Activated CD4-positive, alpha-beta T cell treated with anti-CD3 and anti-CD28 coated beads, Interleukin-10, Interleukin-2, amounts not matched to agents 100 ng/mL and 50 ng/mL, durations not matched to agents 16 hours and 8 hours (primary cell): Measurements from ENCODE around the gene COBL.

Source experiments
- DNase-seq: peaks from one replicate; pipeline ENCODE4 v3.0.0-alpha.2; 2020

Gene COBL

DNA sequence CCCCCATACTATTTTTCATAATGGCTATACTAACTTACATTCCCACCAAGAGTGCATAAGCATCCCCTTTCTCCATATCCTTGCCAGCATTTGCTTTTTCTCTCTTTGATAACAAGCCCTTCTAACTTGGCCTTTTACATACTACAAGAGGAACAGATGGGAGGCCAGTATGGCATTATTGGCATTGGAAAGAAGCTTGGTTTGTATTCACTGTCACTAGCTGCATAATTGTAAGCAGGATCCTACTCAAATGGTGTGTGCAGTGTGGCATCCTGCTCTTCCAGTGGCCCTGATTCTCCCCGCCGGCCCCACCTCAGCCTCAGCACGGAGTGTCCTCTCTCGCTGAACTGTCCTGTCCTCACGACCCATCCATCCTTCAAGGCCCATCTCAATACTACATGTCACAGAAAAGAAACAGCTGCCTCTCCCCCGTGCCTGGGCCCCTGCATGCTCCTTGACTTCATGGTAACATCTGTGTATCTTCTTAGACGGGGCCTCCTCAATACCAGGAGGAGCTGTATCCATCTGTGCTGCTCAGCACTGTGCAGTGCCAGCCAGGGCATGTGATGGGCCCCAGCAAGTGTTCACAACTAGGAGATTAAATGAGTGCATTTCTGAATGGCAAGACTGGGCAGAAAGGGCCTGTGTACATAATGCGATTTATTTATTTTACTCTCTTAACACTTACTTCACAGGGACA is 205.2 kb downstream of the COBL start:
- DNase-seq = no peak

DNA sequence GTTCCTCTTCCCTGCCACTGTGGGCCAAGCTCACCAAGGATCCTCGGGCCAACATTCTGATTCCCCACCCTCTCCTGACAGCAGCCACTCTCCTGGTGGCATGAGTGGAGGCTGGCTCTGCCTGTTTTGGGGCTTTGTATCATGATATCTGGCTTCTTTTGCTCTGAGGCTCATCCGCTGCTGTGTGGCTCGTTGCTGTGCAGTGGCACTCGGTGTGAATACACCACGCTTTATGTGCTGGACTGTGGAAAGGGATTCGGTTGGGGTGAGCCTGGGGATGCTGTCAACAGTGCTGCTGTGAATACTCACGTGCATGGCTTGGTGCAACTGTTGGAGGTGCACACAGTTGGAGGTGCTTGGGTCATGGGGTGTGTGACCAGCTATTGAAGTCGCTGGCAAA is 208.5 kb downstream of the COBL start:
- DNase-seq = no peak

DNA sequence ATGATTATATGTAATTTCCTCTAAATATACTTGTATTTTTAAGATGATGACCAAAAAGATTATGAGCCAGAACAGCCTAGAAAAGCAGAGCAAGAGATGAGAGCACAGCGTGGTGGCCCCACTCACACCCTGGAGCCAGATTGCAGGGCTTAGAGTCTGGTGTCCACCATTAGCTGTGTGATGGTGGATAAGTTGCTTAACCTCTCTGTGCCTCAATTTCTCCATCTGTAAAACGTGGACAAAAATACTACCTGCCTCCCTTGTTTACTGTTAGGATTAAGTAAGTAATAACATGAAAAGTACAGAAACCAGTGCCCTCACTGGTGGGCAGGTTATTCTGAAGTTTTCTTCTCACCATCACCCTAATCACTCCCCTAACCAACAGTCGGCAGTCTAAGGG is 212.3 kb downstream of the COBL start:
- no peak for DNase-seq

DNA sequence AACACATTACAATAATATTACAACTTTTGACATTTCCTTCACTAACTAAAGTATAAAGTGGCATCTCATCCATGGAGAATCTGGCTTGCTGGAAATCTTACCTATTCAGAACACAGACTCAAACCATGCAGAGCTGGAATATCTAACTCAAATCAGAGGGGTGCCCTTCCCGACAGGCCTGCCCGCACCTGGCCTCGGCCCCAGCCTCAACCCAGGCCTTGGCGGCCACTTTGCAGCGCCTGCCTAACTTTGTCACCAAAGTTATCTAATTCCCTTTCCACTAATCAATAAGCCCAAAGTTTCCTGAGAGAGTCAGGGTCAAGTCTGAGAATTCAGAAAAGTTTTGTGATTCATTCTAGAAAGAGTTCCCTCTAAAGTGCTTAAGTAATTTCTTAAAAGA is 212.9 kb downstream of the COBL start:
- no peak for DNase-seq

DNA sequence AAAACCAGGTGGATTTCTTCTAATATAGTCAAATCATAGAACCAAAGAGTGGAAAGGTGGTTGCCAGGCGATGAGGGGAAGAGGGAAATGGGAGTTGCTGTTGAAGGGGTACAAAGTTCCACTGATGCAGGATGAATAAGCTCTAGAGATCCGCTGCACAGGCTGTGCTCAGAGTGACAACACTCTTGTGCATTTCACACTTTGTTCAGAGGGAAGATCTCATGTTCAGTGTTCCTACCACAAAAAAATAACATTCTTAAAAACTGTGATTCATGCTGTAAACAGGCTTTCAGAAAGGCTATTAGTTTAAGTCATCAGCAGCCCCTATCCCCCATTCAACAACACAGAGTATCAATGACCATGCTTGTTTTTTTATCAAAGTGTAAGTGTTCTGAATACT is 213.8 kb downstream of the COBL start:
- no peak for DNase-seq

DNA sequence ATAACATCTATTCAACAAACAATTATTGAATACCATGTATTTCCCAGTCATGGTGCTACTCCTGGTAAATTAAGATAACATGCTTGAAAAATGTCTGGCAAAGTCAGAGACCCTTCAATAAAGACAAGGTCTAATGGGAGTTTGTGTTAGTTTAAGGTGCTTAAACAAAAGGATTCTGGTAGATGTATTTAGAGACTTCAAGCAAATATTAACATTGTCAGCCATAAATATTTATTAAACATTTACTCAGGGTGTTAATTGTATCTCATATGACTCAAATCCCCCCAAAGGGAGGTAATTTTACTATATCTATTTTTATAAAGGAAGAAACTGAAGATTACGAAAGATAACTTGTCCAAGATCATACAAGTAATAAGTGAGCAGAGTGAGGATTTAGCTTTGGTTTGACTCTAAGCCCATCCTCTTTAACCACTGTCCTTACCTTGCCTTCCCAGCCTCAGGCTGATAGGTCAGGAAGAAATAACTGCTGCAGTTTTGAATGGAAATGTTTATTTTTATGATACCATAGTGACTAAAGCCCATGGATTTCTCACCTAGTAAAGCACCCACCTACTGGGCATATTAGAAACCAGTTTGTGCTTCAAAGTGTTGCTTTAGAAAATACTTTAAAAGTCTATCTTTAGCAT is 215.4 kb downstream of the COBL start:
- DNase-seq = no peak

DNA sequence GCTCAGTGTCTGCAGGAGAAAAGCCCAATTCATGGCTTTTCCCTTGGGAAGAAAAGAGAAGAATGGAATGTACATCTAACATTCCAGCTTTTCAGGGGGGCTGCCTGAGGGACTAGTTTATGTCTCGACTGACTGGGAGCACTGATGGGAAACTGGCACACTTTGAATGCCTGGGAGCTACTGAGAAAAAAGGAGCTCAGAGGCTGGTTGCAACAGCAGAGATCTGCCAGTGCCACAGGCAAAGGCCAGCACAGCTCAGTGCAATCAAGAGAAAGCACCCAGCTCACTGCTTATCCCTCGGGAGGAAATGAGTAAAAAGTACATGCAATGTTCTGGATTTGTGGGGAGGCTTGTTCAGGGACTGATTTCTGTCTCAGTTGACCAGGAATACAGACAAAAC is 226.2 kb downstream of the COBL start:
- no peak for DNase-seq

DNA sequence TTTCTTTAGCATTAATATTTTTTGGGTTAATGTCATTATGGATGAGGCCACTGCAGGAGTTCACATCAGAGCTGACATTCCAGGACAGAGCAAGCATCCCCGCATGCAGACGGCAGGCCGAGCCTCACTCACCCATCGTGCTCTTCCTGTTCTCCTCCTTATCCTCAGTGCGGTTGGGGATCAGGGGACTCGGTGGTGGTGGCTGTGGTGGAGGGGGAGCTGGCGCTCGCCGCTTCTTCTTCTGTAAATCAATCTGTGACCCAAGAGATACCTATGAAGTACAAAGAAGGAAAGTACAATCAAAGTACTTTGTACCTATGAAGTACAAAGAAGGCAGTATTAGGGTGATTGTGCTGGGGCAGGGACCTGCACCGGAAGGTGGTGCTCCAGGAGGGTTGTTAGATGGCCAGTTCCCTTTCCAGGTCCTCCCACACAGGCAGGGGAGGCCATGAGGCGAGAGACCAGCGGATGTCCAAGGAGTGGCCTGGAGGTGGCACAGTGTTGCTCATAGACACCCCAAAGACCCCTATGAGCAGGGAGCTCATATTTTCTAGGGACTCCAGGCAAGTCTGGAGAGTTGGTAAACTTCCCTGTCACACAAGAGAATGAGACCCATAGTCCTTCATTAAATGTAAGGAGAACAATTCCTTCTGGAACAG is 231.4 kb downstream of the COBL start:
- DNase-seq = no peak

DNA sequence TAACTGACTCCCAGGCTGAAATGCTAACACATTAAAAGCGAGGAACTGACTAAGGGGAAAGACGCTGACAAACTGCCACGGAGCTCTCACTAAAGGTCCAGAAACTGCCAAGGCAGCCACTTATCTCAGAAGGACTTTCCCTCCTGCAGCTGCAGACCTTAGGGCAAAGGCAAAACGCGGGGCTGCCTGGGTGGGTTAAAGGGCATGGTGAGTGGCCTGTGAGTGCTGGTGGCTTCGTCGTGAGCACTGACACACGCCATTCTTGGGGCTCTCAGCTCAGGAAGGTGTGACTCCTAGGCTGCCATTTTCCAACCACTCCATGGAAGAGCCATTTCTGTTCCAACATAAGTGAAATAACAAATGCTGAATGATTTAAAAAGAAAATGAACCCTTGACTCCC is 232.5 kb downstream of the COBL start:
- no peak for DNase-seq

DNA sequence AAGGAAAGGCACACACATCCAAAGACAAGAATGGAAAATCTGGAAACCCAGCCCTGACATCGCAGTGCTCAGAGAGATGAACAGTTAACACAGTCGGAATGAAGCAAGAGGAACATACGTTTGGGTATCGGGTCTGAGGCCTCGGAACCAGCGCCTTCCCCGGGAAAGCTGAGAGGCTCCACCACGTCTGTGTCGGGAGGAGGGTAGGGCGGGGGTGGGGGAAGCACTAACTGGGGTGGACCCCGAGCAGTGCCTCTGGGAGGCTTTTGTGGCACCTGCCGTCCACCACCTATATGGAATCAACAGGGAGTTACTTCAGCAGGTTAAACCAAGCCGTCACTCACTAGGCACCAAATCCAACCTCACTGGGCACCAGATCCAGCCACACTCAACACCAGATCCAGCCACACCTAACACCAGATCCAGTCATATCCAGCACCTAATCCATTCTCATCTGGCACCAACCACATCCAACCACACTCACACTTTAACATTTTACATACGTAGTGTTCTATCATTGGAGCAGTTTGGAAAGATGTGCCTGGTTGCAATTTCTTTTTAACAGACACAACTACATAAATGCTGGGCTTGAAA is 233.6 kb downstream of the COBL start:
- DNase-seq = no peak

DNA sequence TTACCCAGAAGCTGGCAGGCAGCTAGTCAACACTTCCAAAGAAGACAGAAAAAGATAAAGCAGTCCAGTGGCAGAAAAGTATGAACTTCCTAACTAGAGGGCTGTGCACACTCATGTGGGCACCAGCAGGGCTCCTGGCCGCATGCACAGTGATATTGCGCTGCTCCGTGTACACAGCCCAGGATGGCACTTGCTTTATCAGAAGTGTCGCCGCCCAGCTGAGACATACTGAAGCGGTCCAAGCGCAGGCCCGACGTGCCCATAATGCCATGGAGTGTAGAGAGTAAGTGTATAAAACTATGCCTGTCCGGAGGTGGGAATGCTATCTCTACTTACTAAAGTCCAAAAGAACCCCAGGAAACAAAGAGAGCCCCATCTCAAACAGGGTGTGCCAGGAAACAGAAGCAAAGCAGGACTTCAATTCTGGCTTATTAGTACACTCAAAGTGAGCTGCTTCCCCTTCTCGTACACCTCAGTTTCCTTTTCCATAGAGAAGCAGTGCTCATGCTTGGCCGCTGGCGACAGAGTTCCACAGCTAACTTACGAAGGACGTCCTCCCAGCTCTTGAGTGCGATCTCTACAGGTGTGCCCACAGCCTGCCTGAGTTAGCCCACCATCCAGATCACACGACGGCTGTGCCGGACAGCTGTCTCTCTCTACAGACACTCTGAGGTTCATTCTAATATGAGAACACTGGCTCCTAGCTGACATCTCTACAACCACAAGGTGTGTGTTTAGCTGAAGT is 234.3 kb downstream of the COBL start:
- no peak for DNase-seq

DNA sequence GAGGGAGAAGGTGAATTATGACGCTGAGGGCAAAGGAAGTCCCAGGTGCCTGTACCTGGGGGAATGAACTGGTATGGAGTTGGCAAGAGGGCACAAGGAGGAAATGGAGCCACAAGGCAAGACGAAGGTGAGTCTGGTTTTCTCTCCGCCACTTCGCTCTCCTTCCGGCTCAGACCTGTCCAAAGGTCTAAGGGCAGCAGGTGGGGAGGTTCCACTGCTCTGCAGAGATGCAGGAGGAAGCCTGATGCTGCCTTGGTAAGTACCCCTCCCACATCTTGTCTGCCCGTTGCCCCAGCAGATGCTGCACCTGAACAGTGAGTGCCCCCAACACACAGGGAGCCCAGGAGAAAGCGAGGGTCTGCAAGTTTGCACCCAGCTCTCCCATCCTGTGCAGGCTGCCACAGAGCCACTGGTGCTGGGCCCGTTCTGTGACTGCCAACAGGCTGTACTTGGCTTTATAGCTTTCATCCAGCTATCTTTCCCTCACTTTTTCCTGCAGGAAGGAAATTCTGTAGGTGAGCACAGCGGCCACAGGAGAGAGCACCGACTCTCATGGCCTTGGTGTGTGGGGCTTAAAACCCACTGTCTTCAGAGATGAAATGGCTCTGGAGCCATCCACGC is 235.2 kb downstream of the COBL start:
- no peak for DNase-seq

DNA sequence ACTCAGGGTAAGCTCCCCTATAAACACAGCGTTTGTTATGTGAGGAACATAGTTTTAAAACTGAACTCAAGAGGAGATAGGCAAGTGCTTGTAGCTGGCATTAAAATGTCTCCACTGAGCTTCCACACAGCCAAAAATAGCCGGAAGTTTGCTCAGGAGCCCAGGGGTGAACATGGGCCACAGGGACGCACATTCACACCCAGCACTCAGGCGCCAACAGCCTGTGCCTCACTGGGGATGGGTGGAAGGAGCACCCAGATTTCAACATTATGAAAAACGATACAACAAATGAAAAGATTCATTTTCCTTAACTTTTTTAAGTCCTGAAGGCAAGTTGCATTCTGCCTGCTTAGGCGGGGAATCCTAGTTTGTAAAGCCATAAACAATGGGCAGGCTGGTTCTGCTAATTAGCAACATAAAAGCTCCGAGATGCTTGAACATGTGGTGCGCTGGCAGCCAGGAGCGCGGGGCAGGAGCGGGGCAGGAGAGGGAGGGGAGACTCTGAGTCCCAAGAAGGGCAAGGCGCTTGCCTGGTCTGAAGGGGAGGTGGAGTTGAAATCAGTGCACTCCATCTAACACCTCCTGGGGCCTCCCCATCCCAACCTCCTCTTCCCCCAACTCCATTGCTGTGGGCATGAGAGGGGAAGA is 235.9 kb downstream of the COBL start:
- DNase-seq = no peak

DNA sequence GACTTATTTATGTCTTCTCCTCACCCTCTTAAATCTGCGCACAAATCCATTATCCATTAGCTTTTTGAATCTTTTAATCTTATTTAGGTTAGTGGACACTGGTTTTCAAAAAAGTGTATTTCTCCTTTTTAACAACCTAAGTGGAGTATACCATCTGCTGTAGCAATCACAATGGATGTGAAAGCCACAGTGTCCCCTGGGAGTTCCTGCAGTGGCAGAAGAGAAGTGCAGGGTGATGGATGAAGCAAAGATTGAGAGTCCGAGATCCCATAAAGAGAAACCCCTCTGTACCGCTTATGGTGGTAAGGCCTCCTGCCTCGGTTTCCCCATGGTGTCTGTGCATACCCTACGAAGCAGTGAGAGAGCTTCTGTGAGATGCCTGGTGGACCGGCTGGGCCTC is 236.4 kb downstream of the COBL start:
- DNase-seq = no peak

DNA sequence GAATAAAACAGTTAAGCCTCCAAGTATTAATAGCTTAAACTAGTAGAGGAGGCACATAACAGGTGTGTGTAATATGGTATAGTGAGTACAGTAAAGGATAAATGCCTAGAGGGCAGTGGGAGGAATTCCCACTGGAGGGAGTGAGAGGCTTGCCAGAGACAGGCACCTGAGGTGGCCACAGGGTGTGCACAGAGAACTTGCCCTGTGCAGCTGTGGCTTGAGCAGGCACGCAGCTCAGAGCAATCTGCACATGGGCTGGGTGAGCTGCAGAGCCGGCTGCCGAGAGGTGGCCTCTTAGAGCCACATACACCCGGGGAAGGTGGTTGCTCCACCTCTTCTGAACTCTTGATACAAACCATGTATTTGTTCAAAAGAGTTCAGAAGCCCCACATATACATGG is 237.1 kb downstream of the COBL start:
- DNase-seq = no peak

DNA sequence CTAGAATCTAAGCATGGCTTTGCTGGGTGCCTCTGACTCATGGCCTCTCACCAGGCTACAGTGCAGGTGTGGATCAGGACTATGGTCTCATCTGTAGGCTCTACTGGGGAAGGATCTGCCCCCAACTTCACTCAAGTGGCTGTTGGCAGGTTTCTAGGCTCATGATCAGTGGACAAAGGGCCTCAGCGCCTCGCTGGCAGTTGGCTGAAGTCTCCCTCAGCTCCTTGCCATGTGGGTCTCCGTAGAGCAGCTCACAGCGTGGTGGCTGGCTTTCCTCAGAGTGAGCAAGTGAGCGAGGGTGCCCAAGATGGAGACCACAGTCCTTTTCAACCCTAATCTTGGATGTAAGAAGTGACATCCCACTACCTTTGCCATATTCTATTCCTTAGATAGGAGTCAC is 238.0 kb downstream of the COBL start:
- no peak for DNase-seq

DNA sequence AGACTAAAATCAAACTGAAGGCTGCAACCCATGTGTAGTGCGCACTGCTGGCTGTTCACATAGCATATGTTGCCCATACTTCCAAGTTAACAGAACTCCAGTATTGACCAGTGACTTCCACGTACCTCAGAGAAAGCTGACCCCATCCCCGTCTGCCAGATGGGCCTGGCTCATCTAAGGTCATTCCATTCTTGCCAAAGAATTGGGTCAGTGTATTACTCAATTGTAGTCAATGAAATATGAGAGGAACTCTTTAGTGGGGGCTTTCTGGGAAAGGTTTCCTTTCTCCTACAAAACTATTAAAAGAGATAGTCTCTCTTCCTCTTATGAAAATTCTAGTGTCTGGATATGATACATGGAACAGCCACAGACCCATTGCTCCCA is 238.6 kb downstream of the COBL start:
- DNase-seq = no peak

DNA sequence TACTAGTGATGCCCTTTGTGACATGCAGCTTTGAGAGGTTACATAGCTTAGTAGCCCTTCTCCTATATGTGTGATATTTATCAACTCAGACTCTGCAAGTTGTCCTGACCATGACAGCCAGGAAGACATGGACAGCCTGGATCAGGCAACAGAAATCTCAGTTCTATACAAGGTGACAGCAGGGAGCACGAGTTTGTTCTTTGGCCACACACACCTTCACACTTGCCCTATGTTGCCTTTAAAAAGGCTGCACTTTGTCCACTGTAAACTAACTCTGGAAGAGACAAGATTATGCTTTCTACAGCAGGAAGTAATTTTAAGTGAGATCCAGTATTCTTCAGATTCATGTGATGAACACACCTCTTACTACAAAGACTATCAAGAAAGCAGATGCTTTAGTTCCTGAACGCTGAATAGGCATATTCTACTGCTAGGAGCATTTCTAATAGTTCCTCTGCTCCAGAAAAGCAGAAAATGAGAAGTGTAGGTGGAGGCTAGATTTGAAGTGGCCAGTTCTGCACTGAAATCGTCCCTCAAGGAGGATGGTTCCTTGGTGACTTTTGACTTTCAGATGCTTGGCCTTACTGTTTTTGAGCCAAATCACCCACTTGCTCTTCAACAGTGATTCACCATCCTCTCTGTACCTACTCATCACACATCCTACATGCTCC is 239.2 kb downstream of the COBL start:
- DNase-seq = no peak

DNA sequence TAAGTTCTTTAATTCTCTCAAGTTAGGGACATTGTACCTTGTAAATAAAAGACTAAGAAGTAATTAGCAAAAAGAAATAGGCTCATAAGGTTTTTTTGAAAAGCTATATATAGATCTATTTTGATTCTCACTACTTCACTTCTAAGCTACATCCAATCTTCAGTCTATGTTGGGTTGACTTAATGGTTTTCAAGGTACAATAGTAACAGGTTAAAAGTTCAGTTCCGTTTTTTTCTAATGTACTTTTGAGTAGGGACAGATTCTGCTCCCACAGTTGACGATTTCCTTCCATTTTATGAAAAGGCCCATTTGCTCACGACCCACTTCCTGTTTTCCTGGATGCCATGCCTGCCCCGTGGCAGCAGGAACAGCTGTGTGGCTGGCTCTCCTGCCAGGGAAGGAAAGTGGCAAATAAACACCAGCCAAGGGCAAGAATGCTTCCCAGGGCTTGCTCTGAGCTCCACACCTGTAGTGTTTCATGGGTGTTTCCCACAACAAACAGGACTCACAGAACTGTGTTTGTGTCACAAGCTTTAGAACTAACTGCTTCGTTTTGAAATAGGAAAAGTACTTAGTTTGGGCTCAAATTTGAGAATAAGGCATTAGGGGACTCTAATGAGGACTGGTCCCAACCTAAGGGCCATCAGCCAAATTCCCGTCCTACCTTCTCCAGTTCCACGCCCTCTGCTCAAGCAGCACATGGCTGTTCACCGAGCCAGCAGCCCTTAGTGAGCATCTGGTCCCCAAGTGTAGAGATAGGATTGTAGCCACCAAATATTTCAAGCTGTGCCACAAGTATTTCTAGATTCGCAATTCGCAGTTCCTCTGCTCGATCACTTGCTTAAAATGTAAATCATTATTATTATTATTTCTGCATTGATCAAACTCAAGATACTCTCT is 240.7 kb downstream of the COBL start:
- no peak for DNase-seq

DNA sequence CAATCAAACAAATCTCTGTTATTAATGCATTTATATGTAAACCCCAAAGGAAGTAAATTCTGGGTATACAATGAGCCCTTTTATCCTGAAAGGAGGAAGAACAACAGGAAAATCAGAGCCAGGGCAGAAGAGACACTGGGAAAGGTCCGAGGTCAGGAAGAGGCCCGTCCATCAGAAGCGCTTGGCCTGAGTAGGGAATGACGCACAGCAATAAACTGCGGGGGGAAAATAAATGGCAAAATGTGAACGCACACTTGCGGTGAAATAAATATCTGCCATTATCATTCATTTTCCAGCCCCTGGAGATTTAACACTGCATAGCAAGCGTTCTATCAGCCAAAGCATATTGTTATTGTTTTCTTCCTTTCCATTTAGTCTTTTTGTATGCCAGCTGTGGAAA is 243.4 kb downstream of the COBL start:
- DNase-seq = no peak

DNA sequence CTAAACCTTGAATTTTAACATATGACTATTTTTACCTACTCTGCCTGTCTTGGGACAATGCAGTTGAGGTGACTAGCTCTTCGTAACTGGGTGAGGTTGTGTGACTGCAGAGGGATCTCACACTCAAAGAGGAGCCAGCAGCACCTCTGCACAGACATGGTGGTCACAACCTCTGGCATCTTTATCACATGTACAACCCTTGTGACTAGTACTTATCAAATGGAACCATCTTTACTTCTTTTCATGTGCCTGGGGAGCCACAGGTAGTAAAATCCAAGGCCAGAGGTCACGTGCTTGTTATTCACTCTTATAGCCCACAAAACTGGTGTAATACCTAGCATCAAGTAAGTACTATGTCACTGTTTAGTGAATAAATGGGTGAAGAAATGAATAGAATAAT is 244.3 kb downstream of the COBL start:
- DNase-seq = no peak
